Brain microvascular endothelial cell (primary cell): ENCODE measurements around the gene CEP131.

Experiments used
- DNase-seq: peaks from one replicate; pipeline ENCODE4 v3.0.0-alpha.2; 2020
- H3K27ac ChIP-seq: fragments of 250-450 bp; sonication (Bioruptor Pico); 2 replicates; pipeline ENCODE4 v1.5.1; 2020; ENCODE audit warnings: mild to moderate bottlenecking, moderate library complexity
- H3K27me3 ChIP-seq: fragments of 250-450 bp; sonication (Bioruptor Pico); replicated peaks from 2 replicates; pipeline ENCODE4 v1.5.1; 2020; ENCODE audit warnings: mild to moderate bottlenecking
- H3K36me3 ChIP-seq: fragments of 250-450 bp; sonication (Bioruptor Pico); replicated peaks from 2 replicates; pipeline ENCODE4 v1.5.1; 2020; ENCODE audit warnings: mild to moderate bottlenecking
- H3K4me3 ChIP-seq: 2 replicates; pipeline ENCODE4 v1.5.1; 2011; ENCODE audit warnings: low read depth, mild to moderate bottlenecking, control low read depth, low read length, moderate library complexity
- CTCF ChIP-seq: IDR thresholded peaks from 2 replicates; pipeline ENCODE4 v1.5.1; 2011; ENCODE audit warnings: low read depth, mild to moderate bottlenecking, moderate library complexity, low read length, control low read depth, inconsistent platforms; ENCODE audit errors: missing control alignments
- in situ Hi-C: cut with HindIII; loops from 2 replicates; pipeline ENCODE4 v1.10.0; 2017; ENCODE audit warnings: low sequenced_read_pairs, low pct_ligation_motif_present

CEP131 gene

GRCh38 chr17:81140018-81140417 is 82.7 kb downstream of the CEP131 start:
- in situ Hi-C loops, result no loop called here
- Histone ChIP-seq H3K4me3 (no peak overlapping the region), H3K27me3 (no peaks in the 10 kb centered on the region), H3K36me3 (no peaks in the 10 kb centered on the region), H3K27ac (no peak overlapping the region)
- no peak for DNase-seq
- no peak for TF ChIP-seq CTCF
